WERI-Rb-1 (cell line): Measurements from ENCODE around the gene KRTAP4-16.
"Not testable (repeated sequence)": the region's sequence is repeated elsewhere in the genome, so short reads cannot be mapped to it uniquely, and the experiment has no call there.

Source experiments
- DNase-seq: peaks from one replicate; pipeline ENCODE4 v3.0.0-alpha.2; 2020
- H3K27ac ChIP-seq: fragments of 250-450 bp; sonication (Bioruptor Pico); 2 replicates; pipeline ENCODE4 v1.5.1; 2020; ENCODE audit warnings: mild to moderate bottlenecking, moderate library complexity
- H3K27me3 ChIP-seq: fragments of 250-450 bp; sonication (Bioruptor Pico); 2 replicates; pipeline ENCODE4 v1.5.1; 2021; ENCODE audit warnings: mild to moderate bottlenecking, low read depth, moderate library complexity; ENCODE audit not compliant: insufficient read depth, severe bottlenecking
- H3K36me3 ChIP-seq: fragments of 250-450 bp; sonication (Bioruptor Pico); 2 replicates; pipeline ENCODE4 v1.5.1; 2020; ENCODE audit warnings: mild to moderate bottlenecking, moderate library complexity
- H3K4me3 ChIP-seq: 2 replicates; pipeline ENCODE4 v1.5.1; 2011; ENCODE audit warnings: low read depth, mild to moderate bottlenecking, control low read depth, low read length
- H3K9me3 ChIP-seq: fragments of 250-450 bp; sonication (Bioruptor Pico); 2 replicates; pipeline ENCODE4 v1.5.1; 2021; ENCODE audit warnings: mild to moderate bottlenecking, moderate library complexity; ENCODE audit not compliant: severe bottlenecking
- TF ChIP-seq, protein P1 (sequence below): IDR thresholded peaks from 2 replicates; pipeline ENCODE4 v1.5.1; 2011; ENCODE audit warnings: low read depth, mild to moderate bottlenecking, control low read depth, inconsistent platforms, low read length

Gene KRTAP4-16

DNA sequence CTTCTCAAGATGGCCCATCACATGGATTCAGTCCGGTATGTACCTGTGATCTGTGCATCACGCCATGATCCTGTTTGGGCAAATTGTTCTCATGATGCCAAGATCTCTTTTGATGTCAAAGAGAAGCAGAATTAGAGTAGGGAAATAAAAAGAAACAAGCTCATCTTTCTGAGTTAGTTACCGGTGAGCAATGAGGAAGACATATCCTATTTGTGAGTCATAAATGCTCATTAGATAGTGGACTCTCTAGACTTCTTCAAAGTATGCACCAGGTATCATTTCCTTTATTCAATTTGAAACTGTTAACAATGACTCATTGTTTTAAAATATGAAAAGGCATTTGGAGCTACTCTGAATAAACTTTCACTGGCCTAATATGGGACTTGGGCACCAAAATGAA is 30.0 kb upstream of the KRTAP4-16 start:
- no peak overlapping the region for H3K27ac ChIP-seq
- H3K36me3 ChIP-seq: no peaks in the 10 kb centered on the region
- DNase-seq: no peak
- no peak overlapping the region for H3K4me3 ChIP-seq
- TF ChIP-seq, protein P1, sequence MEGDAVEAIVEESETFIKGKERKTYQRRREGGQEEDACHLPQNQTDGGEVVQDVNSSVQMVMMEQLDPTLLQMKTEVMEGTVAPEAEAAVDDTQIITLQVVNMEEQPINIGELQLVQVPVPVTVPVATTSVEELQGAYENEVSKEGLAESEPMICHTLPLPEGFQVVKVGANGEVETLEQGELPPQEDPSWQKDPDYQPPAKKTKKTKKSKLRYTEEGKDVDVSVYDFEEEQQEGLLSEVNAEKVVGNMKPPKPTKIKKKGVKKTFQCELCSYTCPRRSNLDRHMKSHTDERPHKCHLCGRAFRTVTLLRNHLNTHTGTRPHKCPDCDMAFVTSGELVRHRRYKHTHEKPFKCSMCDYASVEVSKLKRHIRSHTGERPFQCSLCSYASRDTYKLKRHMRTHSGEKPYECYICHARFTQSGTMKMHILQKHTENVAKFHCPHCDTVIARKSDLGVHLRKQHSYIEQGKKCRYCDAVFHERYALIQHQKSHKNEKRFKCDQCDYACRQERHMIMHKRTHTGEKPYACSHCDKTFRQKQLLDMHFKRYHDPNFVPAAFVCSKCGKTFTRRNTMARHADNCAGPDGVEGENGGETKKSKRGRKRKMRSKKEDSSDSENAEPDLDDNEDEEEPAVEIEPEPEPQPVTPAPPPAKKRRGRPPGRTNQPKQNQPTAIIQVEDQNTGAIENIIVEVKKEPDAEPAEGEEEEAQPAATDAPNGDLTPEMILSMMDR: no peak
- H3K9me3 ChIP-seq: no peaks in the 10 kb centered on the region
- H3K27me3 ChIP-seq: peaks cover 61% of the 10 kb centered on the region

DNA sequence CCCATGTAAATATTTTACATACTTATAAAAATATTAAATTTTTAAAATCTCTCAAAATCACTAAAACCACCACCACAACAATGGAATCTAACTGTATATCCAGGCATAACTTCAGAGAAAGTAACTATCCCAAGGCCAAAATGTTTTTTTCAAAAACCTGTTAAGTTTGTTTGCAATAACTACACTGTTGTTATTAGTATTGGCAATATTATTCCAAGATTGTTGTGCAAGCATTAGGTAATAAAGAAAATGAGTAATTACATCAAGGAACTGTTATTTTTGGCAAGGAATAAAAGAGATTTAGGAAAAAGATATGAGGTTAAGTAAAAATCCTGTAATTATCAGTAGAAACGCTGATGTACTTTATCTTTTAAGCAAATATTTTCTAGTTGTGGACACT is 25.4 kb upstream of the KRTAP4-16 start:
- H3K27me3 ChIP-seq: peaks cover 68% of the 10 kb centered on the region

DNA sequence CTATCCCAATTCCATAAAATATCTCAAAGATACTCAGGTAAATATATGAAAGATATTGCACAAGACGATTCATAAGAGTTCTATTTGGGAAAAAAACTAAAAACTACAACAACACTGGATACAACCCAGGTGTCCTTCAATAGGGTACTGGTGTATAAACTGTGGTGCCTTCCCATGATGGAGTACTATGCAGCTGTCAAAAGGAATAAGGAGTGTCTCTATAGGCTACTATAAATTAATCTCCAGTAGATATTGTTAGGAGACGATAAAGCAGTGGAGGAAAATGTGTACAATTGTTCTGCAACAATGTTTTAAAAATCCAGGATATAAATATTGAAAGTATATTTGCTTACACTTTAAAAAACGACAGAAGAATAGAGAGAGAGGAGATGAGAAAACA is 24.4 kb upstream of the KRTAP4-16 start:
- H3K27ac ChIP-seq: no peak overlapping the region
- H3K9me3 ChIP-seq: peaks cover 5% of the 10 kb centered on the region
- TF ChIP-seq, protein P1: no peak
- no peak for DNase-seq
- no peak overlapping the region for H3K4me3 ChIP-seq
- peaks cover 70% of the 10 kb centered on the region for H3K27me3 ChIP-seq
- H3K36me3 ChIP-seq: no peaks in the 10 kb centered on the region

More for the DNA sequence above, 25.4 kb upstream of the KRTAP4-16 start:
- TF ChIP-seq, protein P1: no peak
- no peak for DNase-seq
- H3K9me3 ChIP-seq: peaks cover under 1% of the 10 kb centered on the region
- H3K36me3 ChIP-seq: no peaks in the 10 kb centered on the region
- H3K4me3 ChIP-seq: no peak overlapping the region
- H3K27ac ChIP-seq: no peak overlapping the region

DNA sequence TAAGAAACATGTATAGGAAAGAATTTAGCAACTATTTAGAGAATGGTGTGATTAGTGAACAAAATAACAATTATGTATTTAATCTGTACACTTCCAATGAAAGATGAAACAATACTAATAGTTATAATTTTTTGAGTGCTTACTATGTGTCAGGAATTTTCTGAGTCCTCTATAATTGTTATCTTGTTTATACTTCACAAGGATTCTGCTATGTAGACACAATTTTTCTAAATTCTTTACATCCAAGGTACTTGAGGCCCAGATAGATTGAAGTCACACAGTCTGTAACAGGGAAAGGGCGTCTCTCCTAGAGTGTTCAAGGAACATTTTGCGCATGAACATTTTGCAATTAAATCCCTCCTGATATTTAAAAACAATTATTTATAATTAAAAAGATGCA is 23.1 kb upstream of the KRTAP4-16 start:
- peaks cover 5% of the 10 kb centered on the region for H3K9me3 ChIP-seq
- TF ChIP-seq, protein P1: no peak
- H3K4me3 ChIP-seq: no peak overlapping the region
- no peaks in the 10 kb centered on the region for H3K36me3 ChIP-seq
- no peak overlapping the region for H3K27ac ChIP-seq
- H3K27me3 ChIP-seq: peaks cover 58% of the 10 kb centered on the region
- no peak for DNase-seq

DNA sequence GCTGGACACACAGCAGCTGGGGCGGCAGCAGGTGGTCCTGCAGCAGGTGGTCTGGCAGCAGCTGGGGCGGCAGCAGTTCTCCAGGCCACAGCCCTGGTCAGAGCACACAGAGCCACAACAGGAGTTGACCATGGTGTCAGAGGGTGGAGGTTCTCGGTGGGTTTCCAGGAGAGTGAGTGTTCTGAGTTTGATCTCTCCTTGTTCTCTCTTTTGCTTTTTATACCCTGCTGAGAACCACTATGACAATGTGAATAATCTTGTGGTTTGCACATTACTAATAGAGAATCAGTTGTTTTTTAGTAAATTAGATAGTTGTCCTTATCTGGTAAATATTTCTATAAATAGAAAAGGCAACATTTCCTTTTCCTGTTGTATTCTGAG is 22.0 kb upstream of the KRTAP4-16 start, which contains the start of gene KRTAP4-12:
Gene KRTAP4-12, minus strand, starts transcription at position 192 of the 381 bp plus-strand sequence. Its CDS starts 60 bp downstream, at position 132.
- DNase-seq, H3K4me3 ChIP-seq, H3K36me3 ChIP-seq, H3K9me3 ChIP-seq, H3K27ac ChIP-seq: not testable (repeated sequence)
- H3K27me3 ChIP-seq: peaks cover 59% of the 10 kb centered on the region

DNA sequence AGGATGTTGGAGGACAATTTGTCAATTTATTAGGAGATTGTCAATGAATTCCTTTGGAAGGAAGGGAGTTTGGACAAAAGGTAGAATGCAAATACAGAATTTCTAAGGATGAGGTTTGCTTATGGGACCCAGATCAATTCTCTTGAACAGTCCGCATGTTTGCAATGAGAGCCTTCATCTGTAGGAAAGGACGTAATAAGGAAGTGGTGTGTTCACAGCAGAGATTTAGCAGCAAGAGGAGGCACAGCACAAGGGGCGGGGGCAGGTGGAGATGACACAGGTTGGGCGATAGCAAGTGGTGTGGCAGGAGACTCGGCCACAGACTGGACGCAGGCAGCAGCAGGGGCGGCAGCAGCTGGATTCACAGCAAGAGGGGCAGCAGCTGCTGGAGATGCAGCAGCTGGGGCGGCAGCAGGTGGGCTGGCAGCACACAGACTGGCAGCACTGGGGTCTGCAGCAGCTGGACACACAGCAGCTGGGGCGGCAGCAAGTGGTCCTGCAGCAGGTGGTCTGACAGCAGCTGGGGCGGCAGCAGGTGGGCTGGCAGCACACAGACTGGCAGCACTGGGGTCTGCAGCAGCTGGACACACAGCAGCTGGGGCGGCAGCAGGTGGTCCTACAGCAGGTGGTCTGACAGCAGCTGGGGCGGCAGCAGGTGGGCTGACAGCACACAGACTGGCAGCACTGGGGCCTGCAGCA is 21.4 kb upstream of the KRTAP4-16 start:
- H3K27me3 ChIP-seq: peaks cover 60% of the 10 kb centered on the region
- not testable (repeated sequence) for H3K36me3 ChIP-seq, H3K27ac ChIP-seq, H3K4me3 ChIP-seq, H3K9me3 ChIP-seq, DNase-seq

DNA sequence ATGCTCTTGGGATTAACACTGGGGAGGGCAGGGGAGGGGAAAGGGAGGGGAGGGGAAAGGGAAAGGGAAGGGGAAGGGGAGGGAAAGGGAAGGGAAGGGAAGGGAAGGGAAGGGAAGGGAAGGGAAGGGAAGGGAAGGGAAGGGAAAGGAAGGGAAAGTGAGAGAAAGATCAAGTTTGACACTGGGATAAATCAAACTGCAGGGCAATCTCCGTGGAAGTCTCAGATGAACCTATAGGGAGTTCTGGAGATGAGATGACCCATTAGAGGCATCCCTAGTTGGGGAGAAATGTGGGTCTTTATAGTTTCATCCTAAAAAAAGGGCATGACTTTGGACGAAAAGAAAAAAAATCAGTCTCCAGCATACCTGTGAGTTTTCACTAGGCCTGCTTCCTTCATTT is 19.7 kb upstream of the KRTAP4-16 start:
- Histone ChIP-seq H3K27me3 (peaks cover 57% of the 10 kb centered on the region), H3K27ac (no peak overlapping the region), H3K36me3 (no peaks in the 10 kb centered on the region), H3K9me3 (peaks cover 5% of the 10 kb centered on the region), H3K4me3 (no peak overlapping the region)
- no peak for DNase-seq
- TF ChIP-seq, protein P1: no peak

DNA sequence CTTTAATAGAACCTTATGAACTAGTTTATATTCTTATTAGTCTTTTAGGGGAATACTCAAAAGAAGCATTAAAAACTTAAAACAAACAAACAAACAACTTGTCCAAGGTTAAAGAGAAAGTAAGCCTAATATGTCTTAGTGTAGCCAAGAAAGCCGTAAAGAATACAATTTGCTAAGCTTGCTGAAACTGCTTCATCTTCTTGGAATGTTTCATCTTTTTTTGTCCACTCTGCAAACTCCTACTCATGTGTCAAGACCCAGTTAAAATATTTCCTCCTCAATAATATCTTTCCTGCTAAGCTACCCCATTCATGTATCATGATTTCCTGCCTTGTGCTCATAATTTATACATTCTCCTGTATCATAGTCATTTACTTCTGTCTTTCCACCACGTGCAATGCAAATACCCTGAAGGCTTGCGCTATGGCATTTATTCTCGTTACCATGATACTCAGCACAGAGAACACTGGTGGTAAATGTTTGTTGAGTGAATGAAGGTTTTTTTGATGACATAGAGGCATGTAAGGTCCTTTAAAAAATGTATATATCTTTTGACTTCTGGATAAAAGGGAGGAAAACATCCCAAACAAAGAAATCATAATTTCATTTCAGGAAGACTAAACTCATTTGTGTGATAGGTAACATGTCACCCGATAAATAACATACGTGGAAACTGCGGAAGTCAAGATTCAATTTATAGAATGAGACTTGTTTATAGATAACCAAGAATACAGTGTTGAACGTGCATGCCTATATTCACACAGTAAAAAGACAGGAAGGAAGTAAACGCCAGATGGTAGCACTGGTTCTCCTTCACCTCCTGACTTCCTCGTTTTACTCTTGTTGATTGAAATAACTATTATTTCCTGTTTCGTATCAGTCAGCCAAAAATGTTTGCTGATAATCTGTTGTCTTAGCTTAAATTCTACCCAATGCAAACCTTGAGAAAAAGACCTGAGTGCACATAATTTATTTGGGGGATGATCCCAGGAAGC is 18.0 kb upstream of the KRTAP4-16 start:
- H3K36me3 ChIP-seq, H3K4me3 ChIP-seq, DNase-seq, H3K9me3 ChIP-seq, H3K27ac ChIP-seq: not testable (repeated sequence)
- peaks cover 53% of the 10 kb centered on the region for H3K27me3 ChIP-seq
